K562 (cell line): Measurements from ENCODE around the gene DMBT1. TPM values are rescaled to one million over a fixed set of nuclear protein-coding genes. Genes with fewer than 3 reads are reported as not detected.

Source experiments
- CHD4 ChIP-seq: fragments of 200-600 bp; sonication (generic); IDR thresholded peaks from 3 replicates; pipeline ENCODE4 v1.6.1; 2012; ENCODE audit warnings: low read depth, mild to moderate bottlenecking, mixed read lengths, low read length, inconsistent platforms; ENCODE audit not compliant: insufficient read depth, insufficient replicate concordance, poor library complexity, severe bottlenecking
- HIVEP1 ChIP-seq: fragments of 250-450 bp; sonication (Bioruptor Pico); IDR thresholded peaks from 2 replicates; pipeline ENCODE4 v1.4.0; 2020; ENCODE audit warnings: mild to moderate bottlenecking
- PURB ChIP-seq: sonication (generic); formaldehyde crosslinking; IDR thresholded peaks from 2 replicates; pipeline ENCODE4 v1.9.0; 2021; ENCODE audit warnings: low read depth, mild to moderate bottlenecking, missing genetic modification reagents
- SAFB ChIP-seq: fragments of 200-400 bp; formaldehyde crosslinking; IDR thresholded peaks from 2 replicates; pipeline ENCODE4 v1.6.1; 2017; ENCODE audit warnings: low read depth, low read length, borderline replicate concordance
- SREBF1 ChIP-seq: fragments of 150-350 bp; IDR thresholded peaks from 2 replicates; pipeline ENCODE4 v1.6.1; 2014; ENCODE audit warnings: antibody characterized with exemption, low read depth, low read length, borderline replicate concordance
- ZFP91 ChIP-seq: sonication (generic); formaldehyde crosslinking; IDR thresholded peaks from 2 replicates; pipeline ENCODE4 v1.8.0; 2022; ENCODE audit warnings: mild to moderate bottlenecking, missing genetic modification reagents
- polyA plus RNA-seq, 8 experiments: library from polyadenylated mRNA; depleted of rRNA in 4 of 8; stranded (reverse) in 5 of 8; unstranded in 3 of 8; fragments of >200 nt; fragmentation: Nextera tagmentation in 2 of 8; fragmentation: Illumina TruSeq in 1 of 8; extraction: Ambion mirVana in 2 of 8; extraction: Trizol in 1 of 8; gene quantifications; 2 replicates each; pipeline versions ENCODE4 v1.2.1 to v1.2.3, GENCODE V29; 2011 to 2014; ENCODE audit warnings: inconsistent platforms in 1 of 8, missing spikeins in 1 of 8
- total RNA-seq, 7 experiments: library from RNA; depleted of rRNA in 6 of 7; stranded (reverse); fragments of >200 nt in 6 of 7; fragmentation: Illumina TruSeq in 2 of 7; extraction: Trizol in 2 of 7; gene quantifications; 2 replicates each; pipeline versions ENCODE4 v1.2.1 to v1.2.3, GENCODE V29; 2011 to 2021; ENCODE audit warnings: low replicate concordance in 1 of 7
- TF ChIP-seq, protein P1 (sequence below): fragments of 450-650 bp; IDR thresholded peaks from 2 replicates; pipeline ENCODE4 v1.6.1; 2018; ENCODE audit not compliant: partially characterized antibody

Gene DMBT1
- total and polyA plus RNA-seq, 9 of the 15 experiments (the other 6 are each of a cell fraction or from before 2014, with no cell fraction given): 0.01 to 0.07 TPM; not detected in 7

- no peak for TF ChIP-seq SAFB
- no peak for TF ChIP-seq CHD4
- TF ChIP-seq HIVEP1 (CRISPR knock-in tag): no peak
- TF ChIP-seq, protein P1, sequence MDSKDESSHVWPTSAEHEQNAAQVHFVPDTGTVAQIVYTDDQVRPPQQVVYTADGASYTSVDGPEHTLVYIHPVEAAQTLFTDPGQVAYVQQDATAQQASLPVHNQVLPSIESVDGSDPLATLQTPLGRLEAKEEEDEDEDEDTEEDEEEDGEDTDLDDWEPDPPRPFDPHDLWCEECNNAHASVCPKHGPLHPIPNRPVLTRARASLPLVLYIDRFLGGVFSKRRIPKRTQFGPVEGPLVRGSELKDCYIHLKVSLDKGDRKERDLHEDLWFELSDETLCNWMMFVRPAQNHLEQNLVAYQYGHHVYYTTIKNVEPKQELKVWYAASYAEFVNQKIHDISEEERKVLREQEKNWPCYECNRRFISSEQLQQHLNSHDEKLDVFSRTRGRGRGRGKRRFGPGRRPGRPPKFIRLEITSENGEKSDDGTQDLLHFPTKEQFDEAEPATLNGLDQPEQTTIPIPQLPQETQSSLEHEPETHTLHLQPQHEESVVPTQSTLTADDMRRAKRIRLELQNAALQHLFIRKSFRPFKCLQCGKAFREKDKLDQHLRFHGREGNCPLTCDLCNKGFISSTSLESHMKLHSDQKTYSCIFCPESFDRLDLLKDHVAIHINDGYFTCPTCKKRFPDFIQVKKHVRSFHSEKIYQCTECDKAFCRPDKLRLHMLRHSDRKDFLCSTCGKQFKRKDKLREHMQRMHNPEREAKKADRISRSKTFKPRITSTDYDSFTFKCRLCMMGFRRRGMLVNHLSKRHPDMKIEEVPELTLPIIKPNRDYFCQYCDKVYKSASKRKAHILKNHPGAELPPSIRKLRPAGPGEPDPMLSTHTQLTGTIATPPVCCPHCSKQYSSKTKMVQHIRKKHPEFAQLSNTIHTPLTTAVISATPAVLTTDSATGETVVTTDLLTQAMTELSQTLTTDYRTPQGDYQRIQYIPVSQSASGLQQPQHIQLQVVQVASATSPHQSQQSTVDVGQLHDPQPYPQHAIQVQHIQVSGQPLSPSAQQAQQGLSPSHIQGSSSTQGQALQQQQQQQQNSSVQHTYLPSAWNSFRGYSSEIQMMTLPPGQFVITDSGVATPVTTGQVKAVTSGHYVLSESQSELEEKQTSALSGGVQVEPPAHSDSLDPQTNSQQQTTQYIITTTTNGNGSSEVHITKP: no peak
- TF ChIP-seq ZFP91 (CRISPR knock-in tag): no peak
- TF ChIP-seq PURB (CRISPR knock-in tag): no peak
- no peak for TF ChIP-seq SREBF1
Observed at GRCh38 chr10:122519144-122519543, 41.4 kb upstream of the DMBT1 start (continued).
